Neural progenitor cell (in vitro differentiated cells): ENCODE results near the gene LRRTM1. TPM values are rescaled to one million over a fixed set of nuclear protein-coding genes. Genes with fewer than 3 reads are reported as not detected.

Experiments used
- DNase-seq: peaks from one replicate; pipeline ENCODE4 v3.0.0-alpha.2; 2016; ENCODE audit warnings: low spot score
- H2AFZ ChIP-seq: fragments of 200-600 bp; sonication (generic); replicated peaks from 2 replicates; pipeline ENCODE4 v1.6.1; 2016; ENCODE audit warnings: antibody characterized with exemption
- H3F3A ChIP-seq: fragments of 200-600 bp; sonication (generic); 2 replicates; pipeline ENCODE4 v1.6.1; 2016; ENCODE audit warnings: antibody characterized with exemption, low read depth
- H3K27ac ChIP-seq: fragments of 200-600 bp; sonication (generic); 2 replicates; pipeline ENCODE4 v1.5.1; 2016; ENCODE audit warnings: mild to moderate bottlenecking
- H3K27me3 ChIP-seq: fragments of 200-600 bp; sonication (generic); 2 replicates; pipeline ENCODE4 v1.6.1; 2016; ENCODE audit warnings: mild to moderate bottlenecking, moderate library complexity
- H3K36me3 ChIP-seq: fragments of 200-600 bp; sonication (generic); 2 replicates; pipeline ENCODE4 v1.5.1; 2016
- H3K4me1 ChIP-seq: fragments of 200-600 bp; sonication (generic); 2 replicates; pipeline ENCODE4 v1.6.1; 2016; ENCODE audit warnings: mixed run types
- H3K4me2 ChIP-seq: fragments of 200-600 bp; sonication (generic); 2 replicates; pipeline ENCODE4 v1.6.1; 2016
- H3K4me3 ChIP-seq: fragments of 200-600 bp; sonication (generic); 2 replicates; pipeline ENCODE4 v1.5.1; 2016
- H3K79me2 ChIP-seq: fragments of 200-600 bp; sonication (generic); 2 replicates; pipeline ENCODE4 v1.6.1; 2016; ENCODE audit warnings: low read depth
- H3K9ac ChIP-seq: fragments of 200-600 bp; sonication (generic); 2 replicates; pipeline ENCODE4 v1.6.1; 2016
- H3K9me3 ChIP-seq: fragments of 200-600 bp; sonication (generic); 2 replicates; pipeline ENCODE4 v1.5.1; 2016; ENCODE audit warnings: low read depth
- H4K20me1 ChIP-seq: fragments of 200-600 bp; sonication (generic); 2 replicates; pipeline ENCODE4 v1.6.1; 2016; ENCODE audit warnings: low read depth
- H3K27ac Mint-ChIP-seq: 3 replicates; pipeline ENCODE4 v1.8.0; 2021; ENCODE audit warnings: mixed read lengths
- H3K27me3 Mint-ChIP-seq: 2 replicates; pipeline ENCODE4 v1.8.0; 2022; ENCODE audit warnings: low read depth, mild to moderate bottlenecking, inconsistent platforms, moderate library complexity, mixed read lengths; ENCODE audit not compliant: insufficient read depth
- H3K36me3 Mint-ChIP-seq: 3 replicates; pipeline ENCODE4 v1.8.0; 2021; ENCODE audit warnings: mixed read lengths
- H3K4me1 Mint-ChIP-seq: 3 replicates; pipeline ENCODE4 v1.8.0; 2021; ENCODE audit warnings: mixed read lengths
- H3K4me3 Mint-ChIP-seq: 3 replicates; pipeline ENCODE4 v1.8.0; 2021; ENCODE audit warnings: mild to moderate bottlenecking, moderate library complexity, mixed read lengths
- H3K9me3 Mint-ChIP-seq: 3 replicates; pipeline ENCODE4 v1.8.0; 2020; ENCODE audit warnings: mixed read lengths
- CTCF ChIP-seq: fragments of 200-600 bp; sonication (generic); IDR thresholded peaks from 2 replicates; pipeline ENCODE4 v1.5.1; 2017; ENCODE audit warnings: antibody characterized with exemption, mild to moderate bottlenecking
- EZH2 ChIP-seq: fragments of 200-600 bp; sonication (generic); IDR thresholded peaks from 2 replicates; pipeline ENCODE4 v1.6.1; 2017; ENCODE audit warnings: antibody characterized with exemption, mild to moderate bottlenecking, moderate library complexity
- EZH2phosphoT487 ChIP-seq: fragments of 200-600 bp; sonication (generic); IDR thresholded peaks from 2 replicates; pipeline ENCODE4 v1.6.1; 2017; ENCODE audit warnings: antibody characterized with exemption
- total RNA-seq: library from RNA; depleted of rRNA; stranded (reverse); fragments of >200 nt; gene quantifications from 2 replicates; pipeline ENCODE4 v1.2.3, GENCODE V29; 2015; ENCODE audit warnings: low replicate concordance

LRRTM1 gene
- total RNA-seq, 1 donor from 2014 or later = not detected

- Histone ChIP-seq H3K36me3 (no peaks in the 10 kb centered on the region), H3K9ac (no peak overlapping the region), H3F3A (no peaks in the 10 kb centered on the region), H3K9me3 (no peaks in the 10 kb centered on the region), H3K79me2 (no peaks in the 10 kb centered on the region), H3K27ac (no peak overlapping the region), H3K4me2 (no peak overlapping the region), H3K4me3 (no peak overlapping the region), H3K4me1 (no peaks in the 10 kb centered on the region), H4K20me1 (no peaks in the 10 kb centered on the region), H3K27me3 (no peaks in the 10 kb centered on the region), H2AFZ (no peak overlapping the region)
- H3K27me3 Mint-ChIP-seq = no peaks in the 10 kb centered on the region
- H3K36me3 Mint-ChIP-seq = no peaks in the 10 kb centered on the region
- DNase-seq = no peak
- TF ChIP-seq EZH2 = no peak
- TF ChIP-seq CTCF = no peak
- TF ChIP-seq EZH2phosphoT487 = no peak
- peaks cover 3% of the 10 kb centered on the region for H3K4me1 Mint-ChIP-seq
- no peak overlapping the region for H3K4me3 Mint-ChIP-seq
- H3K27ac Mint-ChIP-seq = no peak overlapping the region
- no peaks in the 10 kb centered on the region for H3K9me3 Mint-ChIP-seq
Measured at GRCh38 chr2:80340022-80340421, 35.5 kb upstream of the LRRTM1 start.

GRCh38 chr2:80338794-80339193, 34.2 kb upstream of the LRRTM1 start:
- no peak overlapping the region for H3K4me3 Mint-ChIP-seq
- Histone ChIP-seq H3K36me3 (no peaks in the 10 kb centered on the region), H3K4me2 (no peak overlapping the region), H3K9me3 (no peaks in the 10 kb centered on the region), H3K79me2 (no peaks in the 10 kb centered on the region), H3K9ac (no peak overlapping the region), H2AFZ (no peak overlapping the region), H4K20me1 (no peaks in the 10 kb centered on the region), H3F3A (no peaks in the 10 kb centered on the region), H3K27ac (no peak overlapping the region), H3K4me1 (no peaks in the 10 kb centered on the region), H3K27me3 (no peaks in the 10 kb centered on the region), H3K4me3 (no peak overlapping the region)
- peaks cover 3% of the 10 kb centered on the region for H3K4me1 Mint-ChIP-seq
- H3K27ac Mint-ChIP-seq = no peak overlapping the region
- H3K36me3 Mint-ChIP-seq = no peaks in the 10 kb centered on the region
- H3K9me3 Mint-ChIP-seq = no peaks in the 10 kb centered on the region
- no peak for DNase-seq
- no peaks in the 10 kb centered on the region for H3K27me3 Mint-ChIP-seq
- TF ChIP-seq CTCF (no peak), EZH2 (no peak), EZH2phosphoT487 (no peak)

GRCh38 chr2:80335411-80335810, 30.9 kb upstream of the LRRTM1 start:
- Histone ChIP-seq H3K9ac (no peak overlapping the region), H3K4me1 (peaks cover 3% of the 10 kb centered on the region), H3K4me3 (no peak overlapping the region), H4K20me1 (no peaks in the 10 kb centered on the region), H3K27me3 (no peaks in the 10 kb centered on the region), H3K9me3 (no peaks in the 10 kb centered on the region), H2AFZ (no peak overlapping the region), H3K79me2 (no peaks in the 10 kb centered on the region), H3K36me3 (no peaks in the 10 kb centered on the region), H3K27ac (no peak overlapping the region), H3F3A (no peaks in the 10 kb centered on the region), H3K4me2 (no peak overlapping the region)
- Mint-ChIP-seq H3K9me3 (no peaks in the 10 kb centered on the region), H3K27ac (no peak overlapping the region), H3K27me3 (peaks cover 2% of the 10 kb centered on the region), H3K4me1 (peaks cover 10% of the 10 kb centered on the region), H3K36me3 (no peaks in the 10 kb centered on the region), H3K4me3 (no peak overlapping the region)
- DNase-seq = no peak
- TF ChIP-seq CTCF = no peak
- TF ChIP-seq EZH2phosphoT487 = no peak
- TF ChIP-seq EZH2 = no peak

GRCh38 chr2:80333886-80334285, 29.3 kb upstream of the LRRTM1 start:
- TF ChIP-seq CTCF (no peak), EZH2phosphoT487 (no peak), EZH2 (no peak)
- peaks cover 6% of the 10 kb centered on the region for H3K27me3 Mint-ChIP-seq
- peaks cover 3% of the 10 kb centered on the region for H3K4me1 ChIP-seq
- peaks cover 10% of the 10 kb centered on the region for H3K4me1 Mint-ChIP-seq
- no peak overlapping the region for H3K9ac ChIP-seq
- no peaks in the 10 kb centered on the region for H3K27me3 ChIP-seq
- no peaks in the 10 kb centered on the region for H4K20me1 ChIP-seq
- H3K9me3 ChIP-seq = no peaks in the 10 kb centered on the region
- H3K4me2 ChIP-seq = no peak overlapping the region
- H3K4me3 Mint-ChIP-seq = no peak overlapping the region
- H3K27ac Mint-ChIP-seq = no peak overlapping the region
- no peak overlapping the region for H3K27ac ChIP-seq
- H3K9me3 Mint-ChIP-seq = no peaks in the 10 kb centered on the region
- H3K79me2 ChIP-seq = no peaks in the 10 kb centered on the region
- no peak for DNase-seq
- no peaks in the 10 kb centered on the region for H3F3A ChIP-seq
- no peak overlapping the region for H3K4me3 ChIP-seq
- no peaks in the 10 kb centered on the region for H3K36me3 Mint-ChIP-seq
- no peak overlapping the region for H2AFZ ChIP-seq
- H3K36me3 ChIP-seq = no peaks in the 10 kb centered on the region
